DND-41 (cell line): ENCODE data around the gene FLNA.

ENCODE experiments used
- ATAC-seq: fragments of 200-7000 bp; cut with Tn5 transposase; 3 replicates; pipeline ENCODE4 v1.9.1; 2021; ENCODE audit warnings: low read depth; ENCODE audit not compliant: insufficient read depth
- DNase-seq: peaks from one replicate; pipeline ENCODE4 v3.0.0-alpha.2; 2020
- H2AFZ ChIP-seq: 2 replicates; pipeline ENCODE4 v1.6.0; 2012; ENCODE audit warnings: low read depth, low read length
- H3K27ac ChIP-seq: 2 replicates; pipeline ENCODE4 v1.5.1; 2012; ENCODE audit warnings: low read length, inconsistent platforms
- H3K27me3 ChIP-seq: fragments of 200-600 bp; sonication (generic); 2 replicates; pipeline ENCODE4 v1.6.0; 2012; ENCODE audit warnings: low read length, mild to moderate bottlenecking, inconsistent platforms; ENCODE audit not compliant: insufficient read depth, poor library complexity
- H3K36me3 ChIP-seq: 2 replicates; pipeline ENCODE4 v1.5.1; 2012; ENCODE audit warnings: low read length, inconsistent platforms; ENCODE audit not compliant: insufficient read depth
- H3K4me1 ChIP-seq: 2 replicates; pipeline ENCODE4 v1.5.1; 2012; ENCODE audit warnings: mild to moderate bottlenecking, low read length; ENCODE audit not compliant: insufficient read depth
- H3K4me2 ChIP-seq: 2 replicates; pipeline ENCODE4 v1.6.0; 2012; ENCODE audit warnings: mild to moderate bottlenecking, moderate library complexity, low read length, inconsistent platforms; ENCODE audit not compliant: insufficient read depth
- H3K4me3 ChIP-seq, 2 experiments: fragments of 200-600 bp in 1 of 2; shearing (Covaris generic) in 1 of 2; 2 replicates each; pipeline ENCODE4 v1.5.1; 2012 to 2016; ENCODE audit warnings: inconsistent platforms in 2 of 2, low read length in 2 of 2, mild to moderate bottlenecking in 2 of 2, low read depth in 1 of 2, moderate library complexity in 1 of 2
- H3K79me2 ChIP-seq: 2 replicates; pipeline ENCODE4 v1.6.0; 2012; ENCODE audit warnings: low read length, inconsistent platforms; ENCODE audit not compliant: insufficient read depth
- H3K9ac ChIP-seq: 2 replicates; pipeline ENCODE4 v1.6.0; 2012; ENCODE audit warnings: low read depth, mild to moderate bottlenecking, inconsistent platforms, low read length, moderate library complexity
- H3K9me3 ChIP-seq: 2 replicates; pipeline ENCODE4 v1.5.1; 2012; ENCODE audit warnings: low read length, moderate library complexity, mild to moderate bottlenecking, inconsistent platforms; ENCODE audit not compliant: insufficient read depth, severe bottlenecking
- H4K20me1 ChIP-seq: 2 replicates; pipeline ENCODE4 v1.6.0; 2012; ENCODE audit warnings: low read length; ENCODE audit not compliant: insufficient read depth
- EZH2 ChIP-seq: IDR thresholded peaks from 3 replicates; pipeline ENCODE4 v1.6.1; 2012; ENCODE audit warnings: borderline replicate concordance, low read depth, mild to moderate bottlenecking, moderate library complexity, low read length, inconsistent platforms; ENCODE audit not compliant: severe bottlenecking
- TF ChIP-seq, protein P1 (sequence below): IDR thresholded peaks from 2 replicates; pipeline ENCODE4 v1.5.1; 2012; ENCODE audit warnings: borderline replicate concordance, low read length, moderate library complexity, mild to moderate bottlenecking; ENCODE audit not compliant: poor library complexity, severe bottlenecking; ENCODE audit errors: extremely low read depth

The FLNA gene

GRCh38 chrX:154360155-154360713 is 14.2 kb downstream of the FLNA start:
- Histone ChIP-seq H3K27ac (no peak overlapping the region), H3K4me1 (no peaks in the 10 kb centered on the region; the same call in 1 of the 2 replicates), H3K79me2 (peaks cover 48% of the 10 kb centered on the region), H3K27me3 (no peaks in the 10 kb centered on the region), H3K4me3 (no peak overlapping the region), H2AFZ (no peak overlapping the region), H3K9ac (no peak overlapping the region), H3K4me2 (no peak overlapping the region), H4K20me1 (peaks cover 81% of the 10 kb centered on the region), H3K36me3 (peaks cover 93% of the 10 kb centered on the region), H3K9me3 (no peaks in the 10 kb centered on the region)
- ATAC-seq: no peak
- TF ChIP-seq, protein P1, sequence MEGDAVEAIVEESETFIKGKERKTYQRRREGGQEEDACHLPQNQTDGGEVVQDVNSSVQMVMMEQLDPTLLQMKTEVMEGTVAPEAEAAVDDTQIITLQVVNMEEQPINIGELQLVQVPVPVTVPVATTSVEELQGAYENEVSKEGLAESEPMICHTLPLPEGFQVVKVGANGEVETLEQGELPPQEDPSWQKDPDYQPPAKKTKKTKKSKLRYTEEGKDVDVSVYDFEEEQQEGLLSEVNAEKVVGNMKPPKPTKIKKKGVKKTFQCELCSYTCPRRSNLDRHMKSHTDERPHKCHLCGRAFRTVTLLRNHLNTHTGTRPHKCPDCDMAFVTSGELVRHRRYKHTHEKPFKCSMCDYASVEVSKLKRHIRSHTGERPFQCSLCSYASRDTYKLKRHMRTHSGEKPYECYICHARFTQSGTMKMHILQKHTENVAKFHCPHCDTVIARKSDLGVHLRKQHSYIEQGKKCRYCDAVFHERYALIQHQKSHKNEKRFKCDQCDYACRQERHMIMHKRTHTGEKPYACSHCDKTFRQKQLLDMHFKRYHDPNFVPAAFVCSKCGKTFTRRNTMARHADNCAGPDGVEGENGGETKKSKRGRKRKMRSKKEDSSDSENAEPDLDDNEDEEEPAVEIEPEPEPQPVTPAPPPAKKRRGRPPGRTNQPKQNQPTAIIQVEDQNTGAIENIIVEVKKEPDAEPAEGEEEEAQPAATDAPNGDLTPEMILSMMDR: no peak
- TF ChIP-seq EZH2: no peak
- DNase-seq: no peak

- TF ChIP-seq, protein P1: no peak
- no peak for TF ChIP-seq EZH2
- Histone ChIP-seq H3K4me2 (no peak overlapping the region), H4K20me1 (peaks cover 81% of the 10 kb centered on the region), H3K36me3 (peaks cover 93% of the 10 kb centered on the region), H3K79me2 (peaks cover 43% of the 10 kb centered on the region), H3K27me3 (no peaks in the 10 kb centered on the region), H3K4me1 (no peaks in the 10 kb centered on the region; the same call in 1 of the 2 replicates), H3K9ac (no peak overlapping the region), H3K27ac (no peak overlapping the region), H2AFZ (no peak overlapping the region), H3K9me3 (no peaks in the 10 kb centered on the region), H3K4me3 (no peak overlapping the region)
- ATAC-seq (no peak), DNase-seq (no peak)
Observed at GRCh38 chrX:154359362-154360154, 14.9 kb downstream of the FLNA start.

GRCh38 chrX:154358829-154359228 is 15.6 kb downstream of the FLNA start:
- Histone ChIP-seq H3K27me3 (no peaks in the 10 kb centered on the region), H3K9ac (no peak overlapping the region), H3K9me3 (no peaks in the 10 kb centered on the region), H3K4me2 (no peak overlapping the region), H2AFZ (no peak overlapping the region), H3K4me1 (no peaks in the 10 kb centered on the region; the same call in 1 of the 2 replicates), H3K4me3 (no peak overlapping the region), H3K27ac (no peak overlapping the region), H3K36me3 (peaks cover 93% of the 10 kb centered on the region), H4K20me1 (peaks cover 81% of the 10 kb centered on the region), H3K79me2 (peaks cover 36% of the 10 kb centered on the region)
- no peak for ATAC-seq
- TF ChIP-seq, protein P1: no peak
- no peak for TF ChIP-seq EZH2
- DNase-seq: no peak
